Esophagus muscularis mucosa (tissue), 4 donors: Measurements from ENCODE around the gene SERF2. TPM values are rescaled to one million over a fixed set of nuclear protein-coding genes. Genes with fewer than 3 reads are reported as not detected.

Experiments
- DNase-seq: peaks from one replicate; pipeline ENCODE4 v3.0.0-alpha.2; 2017; ENCODE audit errors: extremely low spot score
- H3K27ac ChIP-seq, 4 donors: fragments of 200-600 bp; sonication (generic); replicated peaks in 1 of 4; 1 replicate in 3 of 4; 2 replicates in 1 of 4; pipeline ENCODE4 v1.5.1; 2016 to 2019; ENCODE audit warnings: mild to moderate bottlenecking in 1 of 4
- H3K27me3 ChIP-seq, 4 donors: fragments of 200-600 bp; sonication (generic); one replicate each; pipeline versions ENCODE4 v1.5.1 to v1.6.0; 2016 to 2019
- H3K36me3 ChIP-seq, 4 donors: fragments of 200-600 bp; sonication (generic); one replicate each; pipeline ENCODE4 v1.5.1; 2016 to 2019
- H3K4me1 ChIP-seq, 4 donors: fragments of 200-600 bp; sonication (generic); one replicate each; pipeline ENCODE4 v1.5.1; 2016 to 2019
- H3K4me3 ChIP-seq, 4 donors: fragments of 200-600 bp; sonication (generic); 1 replicate in 2 of 4; 2 replicates in 2 of 4; pipeline ENCODE4 v1.5.1; 2016 to 2019; ENCODE audit warnings: mild to moderate bottlenecking in 4 of 4, moderate library complexity in 1 of 4
- H3K9me3 ChIP-seq, 4 donors: fragments of 200-600 bp; sonication (generic); 1 replicate in 3 of 4; 2 replicates in 1 of 4; pipeline ENCODE4 v1.5.1; 2016 to 2019
- EP300 ChIP-seq: sonication (generic); formaldehyde crosslinking; IDR thresholded peaks from one replicate; pipeline ENCODE4 v1.6.1; 2017; ENCODE audit warnings: antibody characterized with exemption
- POLR2A ChIP-seq: fragments of 450-650 bp; IDR thresholded peaks from one replicate; pipeline ENCODE4 v1.6.1; 2017; ENCODE audit warnings: antibody characterized with exemption, moderate library complexity, mild to moderate bottlenecking, low read depth
- POLR2AphosphoS5 ChIP-seq, 2 donors: sonication (generic); formaldehyde crosslinking; IDR thresholded peaks; one replicate each; pipeline ENCODE4 v1.6.1; 2017; ENCODE audit warnings: antibody characterized with exemption in 2 of 2
- WGBS: methylation state at CpG from one replicate; pipeline ENCODE4 v1.1.5; 2018; 5-methylcytosine and 5-hydroxymethylcytosine counted together
- intact Hi-C: fragments of 100-400 bp; cut with DNase I; formaldehyde crosslinking; loops from one replicate; pipeline ENCODE4 v1.15.1; 2023
- total RNA-seq, 4 donors: library from RNA; depleted of rRNA; stranded (reverse); fragments of >200 nt; gene quantifications; one replicate each; pipeline versions ENCODE4 v1.1.0 to v1.2.1, GENCODE V29; 2016
- TF ChIP-seq, protein P1 (sequence below), 3 experiments: fragments of 200-600 bp in 2 of 3; fragments of 450-650 bp in 1 of 3; sonication (generic) in 2 of 3; IDR thresholded peaks; one replicate each; pipeline ENCODE4 v1.5.1; 2017 to 2019; ENCODE audit warnings: antibody characterized with exemption in 3 of 3, mild to moderate bottlenecking in 2 of 3, moderate library complexity in 1 of 3

Gene SERF2
- total RNA-seq, 4 donors from 2014 or later: 625 to 874 (median 721) TPM

DNA sequence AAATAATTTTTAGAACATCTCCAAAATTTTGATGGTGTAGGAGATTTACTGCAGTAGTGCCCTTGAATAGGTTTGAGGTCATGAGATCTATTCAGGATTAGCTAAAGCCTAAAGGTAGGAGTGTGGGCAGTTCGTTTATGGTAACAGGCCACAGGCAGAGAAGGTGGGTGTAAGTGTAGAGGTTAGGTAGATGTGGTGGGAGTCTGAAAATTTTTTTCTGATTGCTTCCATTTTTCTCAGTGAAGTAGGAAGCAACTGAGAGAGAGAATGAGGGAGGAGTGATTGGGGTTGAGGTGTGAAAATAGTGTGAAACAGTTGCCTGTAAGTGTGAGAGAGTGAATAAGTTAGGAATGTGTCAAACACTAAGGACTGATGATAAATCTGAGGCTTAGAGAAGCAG, 13.1 kb upstream of the SERF2 start:
- Histone ChIP-seq H3K9me3 (no peaks in the 10 kb centered on the region), H3K36me3 (peaks cover 0 to under 1% (median 0%) of the 10 kb centered on the region in 4 donors), H3K27me3 (no peaks in the 10 kb centered on the region), H3K4me3 (no peak overlapping the region), H3K27ac (no peak overlapping the region), H3K4me1 (peaks cover 9 to 27% (median 23%) of the 10 kb centered on the region in 4 donors)
- no peak for DNase-seq
- intact Hi-C loops: no loop called here
- no peak for TF ChIP-seq EP300
- TF ChIP-seq POLR2AphosphoS5 (IDR thresholded peaks at IDR 0.05): no peak
- TF ChIP-seq, protein P1, sequence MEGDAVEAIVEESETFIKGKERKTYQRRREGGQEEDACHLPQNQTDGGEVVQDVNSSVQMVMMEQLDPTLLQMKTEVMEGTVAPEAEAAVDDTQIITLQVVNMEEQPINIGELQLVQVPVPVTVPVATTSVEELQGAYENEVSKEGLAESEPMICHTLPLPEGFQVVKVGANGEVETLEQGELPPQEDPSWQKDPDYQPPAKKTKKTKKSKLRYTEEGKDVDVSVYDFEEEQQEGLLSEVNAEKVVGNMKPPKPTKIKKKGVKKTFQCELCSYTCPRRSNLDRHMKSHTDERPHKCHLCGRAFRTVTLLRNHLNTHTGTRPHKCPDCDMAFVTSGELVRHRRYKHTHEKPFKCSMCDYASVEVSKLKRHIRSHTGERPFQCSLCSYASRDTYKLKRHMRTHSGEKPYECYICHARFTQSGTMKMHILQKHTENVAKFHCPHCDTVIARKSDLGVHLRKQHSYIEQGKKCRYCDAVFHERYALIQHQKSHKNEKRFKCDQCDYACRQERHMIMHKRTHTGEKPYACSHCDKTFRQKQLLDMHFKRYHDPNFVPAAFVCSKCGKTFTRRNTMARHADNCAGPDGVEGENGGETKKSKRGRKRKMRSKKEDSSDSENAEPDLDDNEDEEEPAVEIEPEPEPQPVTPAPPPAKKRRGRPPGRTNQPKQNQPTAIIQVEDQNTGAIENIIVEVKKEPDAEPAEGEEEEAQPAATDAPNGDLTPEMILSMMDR (IDR thresholded peaks at IDR 0.05): no peak
- no peak for TF ChIP-seq POLR2A
- 73% methylated on average over 1 of the region's 1 CpG for WGBS

DNA sequence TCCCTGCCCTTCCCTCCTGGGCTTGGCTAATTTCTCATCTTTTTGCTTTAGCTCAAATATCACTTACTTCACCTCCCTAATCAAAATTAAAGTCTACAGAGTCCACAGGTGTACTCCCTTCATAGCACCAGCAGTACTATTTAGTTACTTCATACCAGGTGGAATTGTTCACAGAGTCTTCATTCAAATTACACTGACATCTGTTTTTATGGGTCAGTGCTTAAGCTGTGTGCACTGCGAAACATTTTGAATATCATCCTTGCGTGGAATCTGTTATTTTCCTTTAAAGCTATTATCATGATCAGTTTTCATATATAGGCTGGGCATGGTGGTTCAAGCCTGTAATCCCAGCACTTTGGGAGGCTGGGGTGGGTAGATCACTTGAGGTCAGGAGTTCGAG, 2.7 kb upstream of the SERF2 start:
- Histone ChIP-seq H3K27me3 (no peaks in the 10 kb centered on the region), H3K9me3 (no peaks in the 10 kb centered on the region), H3K36me3 (peaks cover under 1 to 12% (median 11%) of the 10 kb centered on the region in 4 donors), H3K27ac (no peak overlapping the region), H3K4me1 (peaks cover 14 to 21% (median 18%) of the 10 kb centered on the region in 4 donors), H3K4me3 (no peak overlapping the region)
- TF ChIP-seq EP300 (no peak), POLR2A (no peak), POLR2AphosphoS5 (IDR thresholded peaks at IDR 0.05) (no peak)
- TF ChIP-seq, protein P1 (IDR thresholded peaks at IDR 0.05): no peak
- intact Hi-C loops: no loop called here
- 97% methylated on average over 3 of the region's 3 CpGs for WGBS
- no peak for DNase-seq

DNA sequence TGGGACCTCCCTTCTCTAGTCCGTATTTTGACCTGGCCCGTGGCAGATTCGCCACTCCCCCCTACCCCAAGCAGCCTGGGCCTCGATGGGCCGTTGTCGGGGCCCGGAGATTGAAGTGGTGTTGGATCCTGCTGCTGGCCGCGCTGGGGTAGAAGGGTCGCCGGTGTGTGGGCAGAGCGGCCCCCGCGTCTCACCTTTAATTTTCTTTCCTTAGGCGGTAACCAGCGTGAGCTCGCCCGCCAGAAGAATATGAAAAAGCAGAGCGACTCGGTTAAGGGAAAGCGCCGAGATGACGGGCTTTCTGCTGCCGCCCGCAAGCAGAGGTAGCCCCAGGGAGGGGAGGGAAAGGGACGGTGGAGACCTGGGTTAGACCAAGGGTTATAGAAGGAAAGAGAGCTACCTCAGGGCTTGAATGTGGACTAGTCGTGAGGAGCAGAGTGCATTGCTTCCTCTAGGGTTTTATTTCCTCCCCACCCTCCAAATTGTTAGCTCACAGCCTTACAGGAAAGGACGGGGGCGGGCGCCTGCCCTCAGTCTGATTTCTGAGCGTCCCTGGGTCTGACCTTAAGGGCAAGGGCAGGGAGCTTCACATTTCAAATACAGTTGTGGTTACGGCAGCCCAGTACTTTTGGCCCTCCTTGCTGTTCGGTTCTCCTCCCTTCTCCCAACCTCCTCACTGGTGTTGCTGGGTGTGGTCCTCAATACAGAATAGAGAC, 799 bp downstream of the SERF2 start:
- Histone ChIP-seq H3K27me3 (no peaks in the 10 kb centered on the region), H3K4me3 (peak overlapping the region; percentile 92 to 98 (median 96)), H3K9me3 (no peaks in the 10 kb centered on the region), H3K27ac (peak overlapping the region; percentile 98 to 99 (median 98)), H3K4me1 (peaks cover 36 to 55% (median 52%) of the 10 kb centered on the region in 4 donors), H3K36me3 (peaks cover 10 to 45% (median 45%) of the 10 kb centered on the region in 4 donors)
- no peak for DNase-seq
- 2% methylated on average over 29 of the region's 33 CpGs for WGBS
- intact Hi-C loops: no loop called here
- TF ChIP-seq, protein P1 (IDR thresholded peaks at IDR 0.05): peak in 1 of 3 experiments; percentile 3
- no peak for TF ChIP-seq POLR2A

DNA sequence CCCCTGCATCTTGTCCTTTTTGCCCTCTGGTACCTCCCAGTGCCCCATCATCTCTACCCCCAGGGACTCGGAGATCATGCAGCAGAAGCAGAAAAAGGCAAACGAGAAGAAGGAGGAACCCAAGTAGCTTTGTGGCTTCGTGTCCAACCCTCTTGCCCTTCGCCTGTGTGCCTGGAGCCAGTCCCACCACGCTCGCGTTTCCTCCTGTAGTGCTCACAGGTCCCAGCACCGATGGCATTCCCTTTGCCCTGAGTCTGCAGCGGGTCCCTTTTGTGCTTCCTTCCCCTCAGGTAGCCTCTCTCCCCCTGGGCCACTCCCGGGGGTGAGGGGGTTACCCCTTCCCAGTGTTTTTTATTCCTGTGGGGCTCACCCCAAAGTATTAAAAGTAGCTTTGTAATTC, 1.5 kb downstream of the SERF2 start:
- TF ChIP-seq, protein P1 (IDR thresholded peaks at IDR 0.05): no peak
- no peak for TF ChIP-seq EP300
- TF ChIP-seq POLR2A: no peak
- no peak for TF ChIP-seq POLR2AphosphoS5 (IDR thresholded peaks at IDR 0.05)
- Histone ChIP-seq H3K27ac (peak overlapping the region; percentile 98 to 99 (median 98)), H3K27me3 (no peaks in the 10 kb centered on the region), H3K36me3 (peaks cover 10 to 52% (median 47%) of the 10 kb centered on the region in 4 donors), H3K4me1 (peaks cover 41 to 63% (median 59%) of the 10 kb centered on the region in 4 donors), H3K4me3 (peak overlapping the region; percentile 92 to 98 (median 96)), H3K9me3 (no peaks in the 10 kb centered on the region)
- intact Hi-C loops: no loop called here
- DNase-seq: no peak
- 70% methylated on average over 10 of the region's 10 CpGs for WGBS
